Parathyroid adenoma (tissue), 2 donors: ENCODE measurements around the gene IGSF5.

Experiments used
- H2AFZ ChIP-seq: fragments of 300-600 bp; sonication (generic); one replicate; pipeline ENCODE4 v1.7.0; 2017; ENCODE audit warnings: antibody characterized with exemption, mild to moderate bottlenecking
- H3K27ac ChIP-seq: fragments of 300-600 bp; sonication (generic); one replicate; pipeline ENCODE4 v1.7.0; 2017
- H3K27me3 ChIP-seq: fragments of 300-600 bp; sonication (generic); one replicate; pipeline ENCODE4 v1.7.0; 2017; ENCODE audit warnings: low read length; ENCODE audit not compliant: control insufficient read depth, insufficient read depth
- H3K36me3 ChIP-seq: fragments of 300-600 bp; sonication (generic); one replicate; pipeline ENCODE4 v1.7.0; 2017; ENCODE audit warnings: low read length; ENCODE audit not compliant: control insufficient read depth, insufficient read depth
- H3K4me1 ChIP-seq: fragments of 300-600 bp; sonication (generic); one replicate; pipeline ENCODE4 v1.7.0; 2017; ENCODE audit warnings: control low read depth
- H3K4me2 ChIP-seq: fragments of 300-600 bp; sonication (generic); one replicate; pipeline ENCODE4 v1.7.0; 2017; ENCODE audit warnings: low read length
- H3K4me3 ChIP-seq: fragments of 300-600 bp; sonication (generic); one replicate; pipeline ENCODE4 v1.7.0; 2017; ENCODE audit warnings: low read depth, low read length
- H3K79me2 ChIP-seq: fragments of 300-600 bp; sonication (generic); one replicate; pipeline ENCODE4 v1.7.0; 2017; ENCODE audit warnings: control low read depth
- H3K9ac ChIP-seq: fragments of 300-600 bp; sonication (generic); one replicate; pipeline ENCODE4 v1.7.0; 2017; ENCODE audit warnings: mild to moderate bottlenecking
- H3K9me3 ChIP-seq: fragments of 300-600 bp; sonication (generic); one replicate; pipeline ENCODE4 v1.7.0; 2017; ENCODE audit warnings: low read length; ENCODE audit not compliant: control insufficient read depth
- TF ChIP-seq, protein P1 (sequence below): fragments of 300-600 bp; sonication (generic); IDR thresholded peaks from one replicate; pipeline ENCODE4 v1.7.0; 2017; ENCODE audit warnings: antibody characterized with exemption, mild to moderate bottlenecking
- donor health status: primary hyperparathyroidism.

IGSF5 gene

DNA sequence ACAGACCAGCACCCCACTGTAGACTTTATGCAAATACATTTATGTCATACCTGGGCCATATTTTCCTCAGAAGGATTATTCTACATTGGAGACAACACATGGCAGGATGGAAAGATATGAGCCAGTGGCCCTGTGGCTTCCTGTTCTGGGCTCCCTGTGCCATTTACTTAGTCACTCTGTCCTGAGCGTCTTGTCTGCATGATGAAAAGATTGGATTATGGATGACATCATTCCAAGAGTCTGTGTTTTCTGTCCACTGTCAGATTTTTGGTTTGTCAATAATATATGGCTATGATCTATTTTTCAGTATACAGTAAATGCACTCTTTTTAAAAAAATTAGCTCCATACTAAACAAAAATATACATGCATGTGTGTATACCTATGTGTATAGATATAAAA lies 30.8 kb downstream of the IGSF5 start:
- Histone ChIP-seq H3K36me3 (no peaks in the 10 kb centered on the region), H3K9me3 (no peaks in the 10 kb centered on the region), H3K27ac (no peak overlapping the region), H2AFZ (no peak overlapping the region), H3K4me1 (no peaks in the 10 kb centered on the region), H3K9ac (no peak overlapping the region), H3K4me2 (no peak overlapping the region), H3K79me2 (no peaks in the 10 kb centered on the region), H3K4me3 (no peak overlapping the region), H3K27me3 (no peaks in the 10 kb centered on the region)
- TF ChIP-seq, protein P1, sequence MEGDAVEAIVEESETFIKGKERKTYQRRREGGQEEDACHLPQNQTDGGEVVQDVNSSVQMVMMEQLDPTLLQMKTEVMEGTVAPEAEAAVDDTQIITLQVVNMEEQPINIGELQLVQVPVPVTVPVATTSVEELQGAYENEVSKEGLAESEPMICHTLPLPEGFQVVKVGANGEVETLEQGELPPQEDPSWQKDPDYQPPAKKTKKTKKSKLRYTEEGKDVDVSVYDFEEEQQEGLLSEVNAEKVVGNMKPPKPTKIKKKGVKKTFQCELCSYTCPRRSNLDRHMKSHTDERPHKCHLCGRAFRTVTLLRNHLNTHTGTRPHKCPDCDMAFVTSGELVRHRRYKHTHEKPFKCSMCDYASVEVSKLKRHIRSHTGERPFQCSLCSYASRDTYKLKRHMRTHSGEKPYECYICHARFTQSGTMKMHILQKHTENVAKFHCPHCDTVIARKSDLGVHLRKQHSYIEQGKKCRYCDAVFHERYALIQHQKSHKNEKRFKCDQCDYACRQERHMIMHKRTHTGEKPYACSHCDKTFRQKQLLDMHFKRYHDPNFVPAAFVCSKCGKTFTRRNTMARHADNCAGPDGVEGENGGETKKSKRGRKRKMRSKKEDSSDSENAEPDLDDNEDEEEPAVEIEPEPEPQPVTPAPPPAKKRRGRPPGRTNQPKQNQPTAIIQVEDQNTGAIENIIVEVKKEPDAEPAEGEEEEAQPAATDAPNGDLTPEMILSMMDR, result no peak

DNA sequence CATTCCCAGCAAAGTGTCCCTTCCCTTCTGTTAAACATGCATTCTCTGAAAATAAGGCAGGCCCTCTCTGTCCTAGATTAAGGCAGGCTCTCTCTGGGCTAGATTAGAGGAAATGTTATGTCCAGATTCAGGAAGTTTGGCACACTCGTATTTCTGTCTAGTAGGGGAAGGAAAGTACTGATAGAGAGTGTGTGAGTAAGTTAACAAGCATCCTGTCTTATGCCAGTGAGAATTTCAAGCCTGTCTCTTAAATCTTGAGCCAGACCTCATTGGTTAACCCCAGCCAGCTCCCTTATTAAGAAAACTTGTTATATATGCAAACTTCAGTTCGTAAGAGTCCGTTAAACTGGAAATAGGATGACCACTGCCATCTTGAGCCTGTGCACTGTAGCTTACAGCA lies 31.6 kb downstream of the IGSF5 start:
- no peak overlapping the region for H3K4me2 ChIP-seq
- H2AFZ ChIP-seq, result no peak overlapping the region
- H3K4me1 ChIP-seq, result no peaks in the 10 kb centered on the region
- no peaks in the 10 kb centered on the region for H3K36me3 ChIP-seq
- no peak overlapping the region for H3K27ac ChIP-seq
- no peaks in the 10 kb centered on the region for H3K79me2 ChIP-seq
- TF ChIP-seq, protein P1, result no peak
- H3K9me3 ChIP-seq, result no peaks in the 10 kb centered on the region
- no peak overlapping the region for H3K4me3 ChIP-seq
- no peak overlapping the region for H3K9ac ChIP-seq
- no peaks in the 10 kb centered on the region for H3K27me3 ChIP-seq

DNA sequence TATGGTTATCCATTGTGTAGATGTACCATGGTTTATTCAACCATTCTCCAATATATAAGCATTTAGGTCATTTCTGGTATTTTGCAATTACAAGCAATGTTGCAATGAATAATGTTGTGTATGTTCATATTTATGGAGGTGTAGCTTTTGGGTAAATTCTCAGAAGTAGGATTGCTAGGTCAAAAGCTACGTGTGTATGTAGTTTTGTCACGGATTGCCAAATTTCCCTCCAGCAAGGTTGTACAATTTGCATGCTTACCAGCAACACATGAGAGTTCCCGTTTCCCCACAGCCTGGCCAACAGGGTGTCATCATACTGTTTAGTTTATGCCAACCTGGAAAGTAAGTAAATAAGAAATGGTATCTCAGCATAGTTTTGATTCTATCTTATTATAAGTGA lies 36.3 kb downstream of the IGSF5 start:
- H3K79me2 ChIP-seq, result no peaks in the 10 kb centered on the region
- H2AFZ ChIP-seq, result no peak overlapping the region
- H3K4me2 ChIP-seq, result no peak overlapping the region
- H3K9ac ChIP-seq, result no peak overlapping the region
- no peaks in the 10 kb centered on the region for H3K27me3 ChIP-seq
- TF ChIP-seq, protein P1, result no peak
- no peaks in the 10 kb centered on the region for H3K4me1 ChIP-seq
- H3K9me3 ChIP-seq, result no peaks in the 10 kb centered on the region
- H3K36me3 ChIP-seq, result no peaks in the 10 kb centered on the region
- no peak overlapping the region for H3K27ac ChIP-seq
- no peak overlapping the region for H3K4me3 ChIP-seq

DNA sequence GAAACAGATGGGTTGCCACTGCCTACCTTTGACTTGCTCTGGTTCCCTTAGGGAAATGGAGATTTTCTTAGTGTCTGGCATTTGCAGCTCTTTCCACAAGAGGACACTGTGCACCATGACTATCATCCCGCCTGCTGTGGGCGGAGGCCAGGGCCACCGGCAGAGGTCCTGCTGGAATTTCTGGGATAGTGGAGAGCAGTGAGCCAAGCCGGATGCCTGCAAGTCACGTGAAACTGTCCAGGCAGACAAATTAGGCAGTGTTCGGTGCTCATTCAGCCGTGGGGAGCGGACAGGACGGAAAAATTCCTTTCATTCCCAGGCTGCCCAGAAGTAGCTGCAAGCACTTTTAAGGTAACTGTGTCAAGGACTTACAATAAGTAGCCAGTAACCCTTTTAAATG lies 43.4 kb downstream of the IGSF5 start:
- TF ChIP-seq, protein P1, result peak; percentile 47
- H3K4me3 ChIP-seq, result no peak overlapping the region
- H3K27ac ChIP-seq, result no peak overlapping the region

DNA sequence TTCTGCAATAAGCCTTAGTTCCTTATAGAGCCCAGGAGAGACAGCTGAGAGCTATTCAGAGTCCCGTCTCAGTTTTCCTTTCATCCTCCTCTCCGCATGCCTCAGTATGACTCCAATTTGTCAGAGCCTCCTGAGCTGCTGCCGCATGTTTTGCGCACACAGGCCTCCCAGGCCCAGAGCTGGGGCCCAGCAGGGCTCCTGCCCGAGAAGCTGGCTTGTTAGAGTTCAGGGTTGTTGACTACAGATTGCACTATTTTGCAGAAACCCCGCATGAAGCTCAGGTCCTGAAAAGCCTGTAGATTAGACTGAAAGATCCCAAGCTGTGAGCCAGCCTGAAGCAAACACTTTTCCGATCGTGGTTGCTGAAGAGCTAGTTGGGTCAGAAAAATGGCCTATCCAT lies 51.5 kb downstream of the IGSF5 start:
- H3K36me3 ChIP-seq, result no peaks in the 10 kb centered on the region
- H3K4me1 ChIP-seq, result no peaks in the 10 kb centered on the region
- TF ChIP-seq, protein P1, result no peak
- H3K9ac ChIP-seq, result no peak overlapping the region
- no peak overlapping the region for H3K4me3 ChIP-seq
- H3K27me3 ChIP-seq, result no peaks in the 10 kb centered on the region
- H3K4me2 ChIP-seq, result no peak overlapping the region
- no peak overlapping the region for H2AFZ ChIP-seq
- no peaks in the 10 kb centered on the region for H3K79me2 ChIP-seq
- H3K27ac ChIP-seq, result no peak overlapping the region
- no peaks in the 10 kb centered on the region for H3K9me3 ChIP-seq

More for the DNA sequence above, 43.4 kb downstream of the IGSF5 start:
- H3K36me3 ChIP-seq, result no peaks in the 10 kb centered on the region
- peak overlapping the region; percentile 9 for H2AFZ ChIP-seq
- no peaks in the 10 kb centered on the region for H3K9me3 ChIP-seq
- H3K4me2 ChIP-seq, result peak overlapping the region; percentile 34
- H3K4me1 ChIP-seq, result no peaks in the 10 kb centered on the region
- no peak overlapping the region for H3K9ac ChIP-seq
- H3K27me3 ChIP-seq, result no peaks in the 10 kb centered on the region
- no peaks in the 10 kb centered on the region for H3K79me2 ChIP-seq
